Tibial nerve (tissue), 4 donors: ENCODE results near the gene ANO10. TPM values are rescaled to one million over a fixed set of nuclear protein-coding genes. Genes with fewer than 3 reads are reported as not detected.

ENCODE experiments used
- DNase-seq, 2 donors: peaks; one replicate each; pipeline ENCODE4 v3.0.0-alpha.2; 2019; ENCODE audit warnings: low spot score in 2 of 2
- H3K27ac ChIP-seq, 4 donors: fragments of 200-600 bp; sonication (generic) in 3 of 4; one replicate each; pipeline ENCODE4 v1.5.1; 2017 to 2019; ENCODE audit warnings: mild to moderate bottlenecking in 1 of 4
- H3K27me3 ChIP-seq, 2 donors: fragments of 200-600 bp; sonication (generic) in 1 of 2; one replicate each; pipeline versions ENCODE4 v1.5.1 to v1.6.0; 2017 to 2019
- H3K36me3 ChIP-seq, 3 donors: fragments of 200-600 bp; sonication (generic); one replicate each; pipeline ENCODE4 v1.5.1; 2018 to 2019
- H3K4me1 ChIP-seq, 4 donors: fragments of 200-600 bp; sonication (generic) in 3 of 4; one replicate each; pipeline ENCODE4 v1.5.1; 2017 to 2019
- H3K4me3 ChIP-seq, 4 donors: fragments of 200-600 bp; sonication (generic) in 3 of 4; one replicate each; pipeline ENCODE4 v1.5.1; 2017 to 2019; ENCODE audit warnings: mild to moderate bottlenecking in 1 of 4, moderate library complexity in 1 of 4
- H3K9me3 ChIP-seq, 4 donors: fragments of 200-600 bp; sonication (generic) in 3 of 4; one replicate each; pipeline ENCODE4 v1.5.1; 2017 to 2019
- CTCF ChIP-seq, 5 experiments: fragments of 200-600 bp in 3 of 5; fragments of 450-650 bp in 2 of 5; sonication (generic) in 3 of 5; IDR thresholded peaks; one replicate each; pipeline ENCODE4 v1.5.1; 2016 to 2019; ENCODE audit warnings: antibody characterized with exemption in 5 of 5, mild to moderate bottlenecking in 3 of 5, moderate library complexity in 2 of 5
- EP300 ChIP-seq, 2 donors: sonication (generic); formaldehyde crosslinking; IDR thresholded peaks; one replicate each; pipeline ENCODE4 v1.6.1; 2017; ENCODE audit warnings: antibody characterized with exemption in 2 of 2, mild to moderate bottlenecking in 1 of 2
- POLR2A ChIP-seq, 2 donors: fragments of 450-650 bp; IDR thresholded peaks; one replicate each; pipeline ENCODE4 v1.6.1; 2017; ENCODE audit warnings: antibody characterized with exemption in 2 of 2, mild to moderate bottlenecking in 2 of 2, moderate library complexity in 2 of 2
- WGBS, 2 donors: methylation state at CpG; one replicate each; pipeline ENCODE4 v1.1.5; 2018; 5-methylcytosine and 5-hydroxymethylcytosine counted together
- total RNA-seq, 4 donors: library from RNA; depleted of rRNA; stranded (reverse); fragments of >200 nt; gene quantifications; one replicate each; pipeline ENCODE4 v1.1.0, GENCODE V29; 2016

The ANO10 gene
- total RNA-seq, 4 donors from 2014 or later, result 19.4 to 28.8 (median 21.2) TPM

GRCh38 chr3:43435706-43436105, 186.1 kb downstream of the ANO10 start:
- H3K4me1 ChIP-seq, result no peaks in the 10 kb centered on the region
- peaks cover 0 to 28% (median 0%) of the 10 kb centered on the region in 4 donors for H3K9me3 ChIP-seq
- no peak overlapping the region for H3K27ac ChIP-seq
- TF ChIP-seq EP300 (IDR thresholded peaks at IDR 0.05) (no peak), CTCF (IDR thresholded peaks at IDR 0.05) (no peak), POLR2A (IDR thresholded peaks at IDR 0.05) (no peak)
- no peak for DNase-seq
- peaks cover 0 to 37% (median 0%) of the 10 kb centered on the region in 3 donors for H3K36me3 ChIP-seq
- H3K27me3 ChIP-seq, result no peaks in the 10 kb centered on the region
- no peak overlapping the region for H3K4me3 ChIP-seq

- Histone ChIP-seq H3K27me3 (no peaks in the 10 kb centered on the region), H3K4me1 (no peaks in the 10 kb centered on the region), H3K9me3 (peaks cover 0 to 24% (median 0%) of the 10 kb centered on the region in 4 donors), H3K36me3 (peaks cover 0 to 32% (median 0%) of the 10 kb centered on the region in 3 donors), H3K4me3 (no peak overlapping the region), H3K27ac (no peak overlapping the region)
- TF ChIP-seq EP300 (IDR thresholded peaks at IDR 0.05) (no peak), POLR2A (IDR thresholded peaks at IDR 0.05) (no peak), CTCF (IDR thresholded peaks at IDR 0.05) (no peak)
- WGBS, 2 donors, result 86 to 88% methylated on average over 2 of the region's 2 CpGs
- DNase-seq, result no peak
Observed at GRCh38 chr3:43434431-43434830, 187.4 kb downstream of the ANO10 start.

- Histone ChIP-seq H3K4me3 (no peak overlapping the region), H3K9me3 (peaks cover 0 to 5% (median 0%) of the 10 kb centered on the region in 4 donors), H3K27ac (no peak overlapping the region), H3K36me3 (peaks cover 0 to 18% (median 0%) of the 10 kb centered on the region in 3 donors), H3K27me3 (no peaks in the 10 kb centered on the region), H3K4me1 (no peaks in the 10 kb centered on the region)
- WGBS, 2 donors, result 98 to 100% methylated on average over 2 of the region's 2 CpGs
- TF ChIP-seq CTCF (IDR thresholded peaks at IDR 0.05), result no peak
- TF ChIP-seq EP300 (IDR thresholded peaks at IDR 0.05), result no peak
- no peak for TF ChIP-seq POLR2A (IDR thresholded peaks at IDR 0.05)
- no peak for DNase-seq
Observed at GRCh38 chr3:43432462-43432861, 189.3 kb downstream of the ANO10 start.

- Histone ChIP-seq H3K36me3 (peaks cover 0 to 33% (median 0%) of the 10 kb centered on the region in 3 donors), H3K27ac (no peak overlapping the region), H3K4me1 (no peaks in the 10 kb centered on the region), H3K9me3 (peaks cover 0 to 3% (median 0%) of the 10 kb centered on the region in 4 donors), H3K27me3 (no peaks in the 10 kb centered on the region), H3K4me3 (no peak overlapping the region)
- WGBS, 2 donors, result 57 to 67% methylated on average over 1 of the region's 1 CpG
- TF ChIP-seq EP300 (IDR thresholded peaks at IDR 0.05) (no peak), CTCF (IDR thresholded peaks at IDR 0.05) (no peak)
- DNase-seq, result no peak
Observed at GRCh38 chr3:43426388-43426787, 195.4 kb downstream of the ANO10 start.

- no peak for DNase-seq
- H3K36me3 ChIP-seq, result peaks cover 0 to 35% (median 0%) of the 10 kb centered on the region in 3 donors
- no peaks in the 10 kb centered on the region for H3K4me1 ChIP-seq
- H3K4me3 ChIP-seq, result no peak overlapping the region
- no peak overlapping the region for H3K27ac ChIP-seq
- 89 to 94% methylated on average over 4 of the region's 4 CpGs for WGBS, 2 donors
- H3K9me3 ChIP-seq, result peaks cover 0 to 3% (median 0%) of the 10 kb centered on the region in 4 donors
- no peaks in the 10 kb centered on the region for H3K27me3 ChIP-seq
- TF ChIP-seq POLR2A (IDR thresholded peaks at IDR 0.05), result no peak
- no peak for TF ChIP-seq EP300 (IDR thresholded peaks at IDR 0.05)
- TF ChIP-seq CTCF (IDR thresholded peaks at IDR 0.05), result no peak
Observed at GRCh38 chr3:43425829-43426228, 196.0 kb downstream of the ANO10 start.
